Caco-2 (cell line): ENCODE data around the gene PITPNM3. TPM values are rescaled to one million over a fixed set of nuclear protein-coding genes. Genes with fewer than 3 reads are reported as not detected.

Experiments used
- BruUV-seq: library from RNA; stranded (reverse); fragments of 400-500 nt; replicated peaks from 2 replicates; lab custom pipeline; 2021; lab: Mats Ljungman, UMichigan
- CTCF ChIA-PET: fragments of 300-600 bp; sonication (Branson Sonifier 250); formaldehyde crosslinking; loops from one replicate; lab custom pipeline; 2022; ENCODE audit warnings: antibody characterized with exemption; lab: Charles Lee
- POLR2A ChIA-PET: fragments of 300-600 bp; sonication (Branson Sonifier 250); formaldehyde crosslinking; loops from one replicate; lab custom pipeline; 2022; ENCODE audit warnings: antibody characterized with exemption; lab: Charles Lee
- DNase-seq, 2 experiments: peaks; one replicate each; pipeline versions ENCODE4 v3.0.0 to v3.0.0-alpha.2; 2020 to 2022
- H3K27me3 ChIP-seq: replicated peaks from 2 replicates; pipeline ENCODE4 v1.6.0; 2011; ENCODE audit warnings: low read length; ENCODE audit not compliant: control insufficient read depth, insufficient read depth
- H3K36me3 ChIP-seq: 2 replicates; pipeline ENCODE4 v1.5.1; 2011; ENCODE audit warnings: low read length; ENCODE audit not compliant: control insufficient read depth, insufficient read depth
- H3K4me1 ChIP-seq: fragments of 250-450 bp; sonication (Bioruptor Pico); 2 replicates; pipeline ENCODE4 v1.5.1; 2020; ENCODE audit warnings: mild to moderate bottlenecking
- H3K4me3 ChIP-seq: 2 replicates; pipeline ENCODE4 v1.5.1; 2011; ENCODE audit warnings: low read depth, mild to moderate bottlenecking, control low read depth, low read length
- H3K9me3 ChIP-seq: fragments of 250-450 bp; sonication (Bioruptor Pico); 2 replicates; pipeline ENCODE4 v1.5.1; 2020; ENCODE audit warnings: mild to moderate bottlenecking, moderate library complexity
- H3K27ac Mint-ChIP-seq: one replicate; pipeline ENCODE4 v1.8.0; 2022; ENCODE audit warnings: mixed read lengths; ENCODE audit not compliant: unreplicated experiment
- H3K27me3 Mint-ChIP-seq: one replicate; pipeline ENCODE4 v1.8.0; 2022; ENCODE audit warnings: mixed read lengths; ENCODE audit not compliant: insufficient read depth, unreplicated experiment
- H3K36me3 Mint-ChIP-seq: one replicate; pipeline ENCODE4 v1.8.0; 2022; ENCODE audit warnings: mild to moderate bottlenecking, mixed read lengths; ENCODE audit not compliant: insufficient read depth, unreplicated experiment
- H3K4me1 Mint-ChIP-seq: one replicate; pipeline ENCODE4 v1.8.0; 2022; ENCODE audit warnings: low read depth, mixed read lengths; ENCODE audit not compliant: unreplicated experiment
- H3K4me3 Mint-ChIP-seq: one replicate; pipeline ENCODE4 v1.8.0; 2022; ENCODE audit warnings: mild to moderate bottlenecking, moderate library complexity, mixed read lengths; ENCODE audit not compliant: unreplicated experiment
- H3K9me3 Mint-ChIP-seq: one replicate; pipeline ENCODE4 v1.8.0; 2022; ENCODE audit warnings: mixed read lengths; ENCODE audit not compliant: unreplicated experiment
- CTCF ChIP-seq, 2 experiments: fragments of 200-600 bp in 1 of 2; IDR thresholded peaks; 1 replicate in 1 of 2; 2 replicates in 1 of 2; pipeline versions ENCODE4 v1.5.1 to v1.8.0; 2011 to 2022; ENCODE audit warnings: antibody characterized with exemption in 1 of 2, control low read depth in 1 of 2, inconsistent platforms in 1 of 2, low read depth in 1 of 2, low read length in 1 of 2, mild to moderate bottlenecking in 1 of 2, moderate library complexity in 1 of 2; ENCODE audit not compliant: insufficient read depth in 1 of 2, severe bottlenecking in 1 of 2, unreplicated experiment in 1 of 2
- intact Hi-C: fragments of 100-400 bp; cut with micrococcal nuclease; formaldehyde crosslinking; loops from one replicate; pipeline ENCODE4 v1.10.0; 2022; ENCODE audit not compliant: unreplicated experiment
- total RNA-seq: library from RNA; stranded (reverse); gene quantifications from 2 replicates; pipeline ENCODE4 v1.2.3, GENCODE V29; 2022

Gene PITPNM3
- total RNA-seq, 1 experiment from 2014 or later: 0.50 TPM

- H3K36me3 Mint-ChIP-seq: no peaks in the 10 kb centered on the region
- H3K4me3 Mint-ChIP-seq: no peak overlapping the region
- Histone ChIP-seq H3K36me3 (no peaks in the 10 kb centered on the region), H3K9me3 (no peaks in the 10 kb centered on the region), H3K4me3 (no peak overlapping the region), H3K27me3 (no peaks in the 10 kb centered on the region), H3K4me1 (no peaks in the 10 kb centered on the region)
- no peak for TF ChIP-seq CTCF (IDR thresholded peaks at IDR 0.05; ENCODE audit: insufficient read depth in 1 of 2, low read depth in 1 of 2, low read length in 1 of 2, severe bottlenecking in 1 of 2, unreplicated experiment in 1 of 2)
- ChIA-PET CTCF (no interaction called here), POLR2A (no interaction called here)
- no peaks in the 10 kb centered on the region for H3K27me3 Mint-ChIP-seq
- intact Hi-C loops: no loop called here
- no peak overlapping the region for H3K27ac Mint-ChIP-seq
- no peaks in the 10 kb centered on the region for H3K9me3 Mint-ChIP-seq
- H3K4me1 Mint-ChIP-seq: no peaks in the 10 kb centered on the region
- DNase-seq: no peak
- no TSS peak for BruUV-seq
Measured at GRCh38 chr17:6502142-6502541, 54.2 kb downstream of the PITPNM3 start.

- BruUV-seq: no TSS peak
- Histone ChIP-seq H3K4me1 (no peaks in the 10 kb centered on the region), H3K27me3 (no peaks in the 10 kb centered on the region), H3K36me3 (no peaks in the 10 kb centered on the region), H3K4me3 (no peak overlapping the region), H3K9me3 (no peaks in the 10 kb centered on the region)
- ChIA-PET CTCF (no interaction called here), POLR2A (no interaction called here)
- DNase-seq: no peak
- H3K27me3 Mint-ChIP-seq: peaks cover 4% of the 10 kb centered on the region
- no peaks in the 10 kb centered on the region for H3K4me1 Mint-ChIP-seq
- no peaks in the 10 kb centered on the region for H3K9me3 Mint-ChIP-seq
- H3K27ac Mint-ChIP-seq: no peak overlapping the region
- no peak for TF ChIP-seq CTCF (IDR thresholded peaks at IDR 0.05; ENCODE audit: insufficient read depth in 1 of 2, low read depth in 1 of 2, low read length in 1 of 2, severe bottlenecking in 1 of 2, unreplicated experiment in 1 of 2)
- intact Hi-C loops: no loop called here
- H3K4me3 Mint-ChIP-seq: no peak overlapping the region
- no peaks in the 10 kb centered on the region for H3K36me3 Mint-ChIP-seq
Measured at GRCh38 chr17:6501359-6501758, 55.0 kb downstream of the PITPNM3 start.

GRCh38 chr17:6498901-6499540, 57.3 kb downstream of the PITPNM3 start:
- intact Hi-C loops: no loop called here
- Mint-ChIP-seq H3K9me3 (no peaks in the 10 kb centered on the region), H3K27me3 (peaks cover 7% of the 10 kb centered on the region), H3K36me3 (no peaks in the 10 kb centered on the region), H3K4me1 (no peaks in the 10 kb centered on the region), H3K27ac (no peak overlapping the region), H3K4me3 (no peak overlapping the region)
- H3K4me1 ChIP-seq: no peaks in the 10 kb centered on the region
- no peak overlapping the region for H3K4me3 ChIP-seq
- no peak for TF ChIP-seq CTCF (IDR thresholded peaks at IDR 0.05; ENCODE audit: insufficient read depth in 1 of 2, low read depth in 1 of 2, low read length in 1 of 2, severe bottlenecking in 1 of 2, unreplicated experiment in 1 of 2)
- no peaks in the 10 kb centered on the region for H3K36me3 ChIP-seq
- no peaks in the 10 kb centered on the region for H3K9me3 ChIP-seq
- no TSS peak for BruUV-seq
- no peak for DNase-seq
- H3K27me3 ChIP-seq: no peaks in the 10 kb centered on the region
- CTCF ChIA-PET: no interaction called here
- POLR2A ChIA-PET: no interaction called here
